NCI-H146 treated with DMSO at 0.1 percent for 48 hours (cell line): ENCODE results near the gene STK10.
A peak's percentile ranks its signal among the peaks of the same experiment; 100 is the strongest.
"Not testable (repeated sequence)": the region's sequence is repeated elsewhere in the genome, so short reads cannot be mapped to it uniquely, and the experiment has no call there.

Source experiments
- DNase-seq: peaks from one replicate; lab custom pipeline; 2025; ENCODE audit not compliant: unreplicated experiment; lab: John Stamatoyannopoulos, UW

The STK10 gene

DNA sequence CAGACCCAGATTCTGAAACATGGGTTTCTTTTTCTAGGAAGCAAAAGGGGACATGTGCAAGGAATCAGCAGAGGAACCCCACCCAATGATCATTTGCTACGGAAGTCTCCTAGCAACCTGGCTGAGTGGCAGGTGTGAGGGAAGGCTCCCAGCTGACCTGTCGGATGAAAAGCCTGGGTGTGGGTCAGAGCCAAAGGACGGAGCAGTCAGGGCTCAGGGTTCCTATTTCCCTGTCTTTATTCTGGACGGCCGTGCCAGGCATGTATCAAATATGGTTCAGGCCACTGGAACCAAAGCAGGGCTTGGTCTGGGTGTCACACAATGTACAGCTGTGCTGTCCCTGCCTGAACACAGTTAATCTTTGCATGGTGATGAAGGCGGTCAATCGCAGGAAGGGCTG is 20.1 kb downstream of the STK10 start:
- no peak for DNase-seq

- no peak for DNase-seq
Observed at GRCh38 chr5:172166030-172166826, 21.8 kb downstream of the STK10 start.

- DNase-seq = no peak
Observed at GRCh38 chr5:172165465-172165864, 22.6 kb downstream of the STK10 start.

GRCh38 chr5:172164769-172165212 is 23.2 kb downstream of the STK10 start:
- DNase-seq = no peak

GRCh38 chr5:172163346-172163745 is 24.7 kb downstream of the STK10 start:
- DNase-seq = no peak

GRCh38 chr5:172162987-172163343 is 25.1 kb downstream of the STK10 start:
- DNase-seq = no peak

DNA sequence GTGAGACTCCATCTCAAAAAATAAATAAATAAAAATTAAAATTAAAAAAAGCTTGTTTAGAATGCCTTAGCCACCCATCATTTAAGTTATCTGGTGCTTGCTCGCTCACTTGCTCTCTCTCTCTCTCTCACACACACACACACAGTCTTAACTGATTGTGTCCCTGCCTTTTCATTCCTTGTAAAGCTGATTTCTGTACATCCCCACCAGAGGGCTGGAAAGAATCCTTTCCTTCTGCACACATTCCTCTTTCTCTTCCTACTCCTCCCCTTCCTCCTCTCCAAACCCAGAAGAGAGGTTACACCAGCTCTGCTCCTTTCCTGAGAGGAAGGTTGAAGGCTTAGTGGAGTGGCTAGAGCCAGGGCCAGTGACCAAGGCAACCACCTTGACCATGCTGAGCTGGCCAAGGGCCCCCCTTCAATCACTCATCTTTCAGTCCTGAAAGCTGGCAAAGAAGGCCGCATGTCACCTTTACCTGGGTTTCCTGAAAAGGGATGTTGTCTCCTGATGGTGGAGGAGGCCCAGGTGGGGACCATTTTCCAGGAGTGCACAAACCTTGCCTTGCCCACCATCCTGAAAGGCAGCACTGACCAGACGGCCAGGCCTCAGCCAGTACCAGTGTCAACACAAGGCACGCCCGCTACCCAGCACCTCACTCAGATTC is 25.6 kb downstream of the STK10 start:
- DNase-seq = no peak

- DNase-seq = no peak
Observed at GRCh38 chr5:172160506-172160905, 27.5 kb downstream of the STK10 start.

DNA sequence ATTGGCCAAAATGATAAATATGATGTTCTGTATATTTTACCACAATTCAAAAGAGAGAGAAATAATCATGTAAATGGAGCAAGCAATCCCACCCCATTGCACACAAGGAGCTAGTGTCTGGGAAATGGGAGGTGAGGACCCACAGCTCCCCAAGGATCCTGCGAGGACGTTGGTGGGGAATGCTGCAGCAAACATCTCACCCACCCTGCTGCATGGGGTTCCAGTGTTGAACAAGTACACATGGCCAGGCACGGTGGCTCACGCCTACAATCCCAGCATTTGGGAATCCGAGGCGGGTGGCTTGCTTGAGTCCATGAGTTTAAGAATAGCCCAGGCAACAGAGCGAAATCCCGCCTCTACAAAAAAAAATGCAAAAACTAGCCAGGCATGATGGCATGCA is 29.0 kb downstream of the STK10 start:
- DNase-seq = no peak

- peak; percentile 3 for DNase-seq
Observed at GRCh38 chr5:172156541-172156994, 31.5 kb downstream of the STK10 start.

GRCh38 chr5:172155101-172155500 is 32.9 kb downstream of the STK10 start:
- not testable (repeated sequence) for DNase-seq

DNA sequence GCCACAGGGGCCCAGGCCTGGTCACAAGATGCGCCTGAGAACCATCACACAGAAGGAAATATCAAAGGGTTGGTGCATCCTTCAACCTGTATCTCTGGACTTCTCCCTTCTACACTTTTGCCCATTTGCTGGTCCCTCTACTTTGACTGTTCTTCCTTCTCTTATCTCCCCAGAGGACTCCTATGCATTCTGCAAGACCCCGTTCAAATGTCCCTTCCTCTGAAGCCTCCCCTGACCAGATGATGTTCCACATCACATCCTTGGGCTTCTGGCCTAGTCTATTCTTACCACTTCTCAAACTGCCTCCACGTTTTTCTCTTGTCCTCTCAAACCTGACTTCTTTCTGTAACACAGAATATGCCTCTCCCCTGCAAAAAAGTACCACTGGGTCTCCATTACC is 34.3 kb downstream of the STK10 start:
- no peak for DNase-seq

GRCh38 chr5:172151661-172152210 is 36.3 kb downstream of the STK10 start:
- DNase-seq = no peak

DNA sequence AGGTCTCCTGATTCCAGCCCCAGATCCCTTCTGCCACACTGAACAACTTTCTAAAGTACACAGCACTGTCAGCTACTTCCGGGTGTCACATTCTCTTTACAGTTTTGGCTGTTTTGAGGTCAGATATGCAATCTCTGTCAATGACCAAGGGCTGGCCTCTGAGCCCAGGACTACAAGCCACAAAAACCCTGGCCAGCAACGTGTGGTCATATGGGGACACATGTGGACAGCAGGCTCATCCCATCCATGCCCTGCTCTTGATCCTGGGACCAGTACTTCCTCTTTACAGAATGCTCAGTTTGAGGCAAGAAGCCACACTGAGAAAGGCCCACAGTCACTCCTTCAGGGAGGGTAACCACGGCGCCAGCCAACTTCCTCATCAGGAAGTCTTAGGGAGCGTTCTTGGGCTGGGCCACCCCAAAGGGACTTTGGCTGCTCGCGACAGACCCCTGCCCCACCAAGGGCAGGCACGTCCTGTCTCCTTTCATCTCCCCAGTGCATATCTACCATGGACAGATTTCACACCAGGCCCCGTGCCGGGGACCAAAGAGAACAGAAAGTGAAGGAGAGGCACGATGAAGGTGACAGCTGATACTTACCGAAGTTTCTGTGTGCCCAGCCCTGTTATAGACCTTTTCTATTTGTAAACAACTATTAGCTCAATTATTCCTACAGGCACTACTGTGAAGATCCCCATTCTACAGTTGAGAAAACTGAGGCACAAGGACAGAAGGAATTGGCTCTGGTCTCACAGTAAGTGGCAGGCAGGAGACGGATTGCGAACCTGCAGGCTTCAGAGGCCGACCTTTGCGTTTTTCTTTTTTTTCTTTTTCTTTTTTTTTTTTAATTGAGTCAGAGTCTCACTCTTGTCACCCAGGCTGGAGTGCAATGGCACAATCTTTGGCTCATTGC is 37.3 kb downstream of the STK10 start:
- no peak for DNase-seq

DNA sequence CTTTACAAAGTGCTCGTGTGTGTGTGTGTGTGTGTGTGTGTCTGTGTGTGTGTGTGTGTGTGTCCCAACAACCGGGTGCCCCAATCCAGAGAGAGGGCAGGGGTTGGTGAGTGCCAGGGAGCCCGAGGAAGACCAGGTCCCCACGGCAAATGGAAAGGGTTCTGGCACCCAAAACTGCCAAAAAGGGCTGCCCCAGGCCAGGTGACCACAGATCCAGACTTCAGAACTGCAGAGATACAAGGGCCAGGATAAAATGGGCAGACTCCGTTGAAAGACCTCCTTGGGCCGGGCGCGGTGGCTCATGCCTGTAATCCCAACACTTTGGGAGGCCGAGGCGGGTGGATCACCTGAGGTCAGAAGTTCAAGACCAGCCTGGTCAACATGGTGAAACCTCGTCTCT is 38.5 kb downstream of the STK10 start:
- DNase-seq = not testable (repeated sequence)

GRCh38 chr5:172149073-172149472 is 39.0 kb downstream of the STK10 start:
- no peak for DNase-seq

DNA sequence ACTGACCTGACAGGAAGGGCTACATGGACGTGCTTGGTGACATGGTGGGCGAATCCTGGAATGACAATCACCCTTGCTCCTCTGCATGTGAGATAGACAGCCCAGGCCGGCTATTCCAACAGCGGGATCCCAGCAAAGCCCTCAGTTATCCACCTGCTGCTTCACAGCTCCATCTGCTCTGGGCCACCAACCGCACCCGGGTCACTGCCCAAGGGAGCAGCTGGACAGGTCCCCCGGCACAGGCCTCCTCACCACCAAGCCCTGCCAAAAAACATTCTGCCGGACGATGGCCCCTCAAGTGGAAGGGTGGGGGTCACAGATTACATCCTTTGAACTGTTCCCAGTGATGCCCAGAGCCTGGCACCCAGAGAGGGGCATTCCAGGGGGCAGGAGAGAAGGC is 39.6 kb downstream of the STK10 start:
- DNase-seq = no peak

DNA sequence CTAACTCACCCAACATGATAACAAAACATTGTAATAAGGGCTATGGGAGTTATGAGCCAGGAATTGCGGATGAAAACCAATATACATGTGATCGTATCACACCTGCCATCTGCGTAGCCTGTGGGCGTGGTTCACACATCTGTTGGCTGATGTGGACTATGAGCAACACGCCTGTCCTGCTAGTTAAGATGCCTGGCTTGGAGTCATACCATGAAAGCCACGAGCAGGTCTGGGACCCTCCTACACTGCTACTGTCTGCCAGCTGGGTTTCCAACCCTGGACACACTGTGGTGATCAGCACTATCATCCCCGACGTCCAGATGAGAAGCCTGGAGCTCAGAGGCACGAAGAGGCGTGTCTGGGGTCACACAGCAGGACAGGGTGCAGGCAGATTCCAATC is 40.2 kb downstream of the STK10 start:
- DNase-seq = no peak

DNA sequence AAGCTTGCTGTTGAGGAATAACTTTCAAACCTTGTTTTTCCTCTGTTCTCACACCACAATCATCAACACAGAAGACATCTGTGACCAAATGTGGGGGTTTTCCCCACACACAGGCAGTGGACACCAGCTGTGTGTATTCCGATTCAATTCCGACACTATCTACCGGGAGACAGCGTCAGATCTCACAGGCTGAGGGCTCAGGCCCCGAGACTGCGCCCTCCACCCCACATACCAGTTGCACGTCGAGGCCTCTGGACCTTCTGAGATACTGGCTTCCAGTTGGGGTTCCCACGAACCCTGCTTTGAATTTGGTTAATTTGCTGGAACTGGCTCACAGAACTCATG is 41.3 kb downstream of the STK10 start:
- DNase-seq = no peak

DNA sequence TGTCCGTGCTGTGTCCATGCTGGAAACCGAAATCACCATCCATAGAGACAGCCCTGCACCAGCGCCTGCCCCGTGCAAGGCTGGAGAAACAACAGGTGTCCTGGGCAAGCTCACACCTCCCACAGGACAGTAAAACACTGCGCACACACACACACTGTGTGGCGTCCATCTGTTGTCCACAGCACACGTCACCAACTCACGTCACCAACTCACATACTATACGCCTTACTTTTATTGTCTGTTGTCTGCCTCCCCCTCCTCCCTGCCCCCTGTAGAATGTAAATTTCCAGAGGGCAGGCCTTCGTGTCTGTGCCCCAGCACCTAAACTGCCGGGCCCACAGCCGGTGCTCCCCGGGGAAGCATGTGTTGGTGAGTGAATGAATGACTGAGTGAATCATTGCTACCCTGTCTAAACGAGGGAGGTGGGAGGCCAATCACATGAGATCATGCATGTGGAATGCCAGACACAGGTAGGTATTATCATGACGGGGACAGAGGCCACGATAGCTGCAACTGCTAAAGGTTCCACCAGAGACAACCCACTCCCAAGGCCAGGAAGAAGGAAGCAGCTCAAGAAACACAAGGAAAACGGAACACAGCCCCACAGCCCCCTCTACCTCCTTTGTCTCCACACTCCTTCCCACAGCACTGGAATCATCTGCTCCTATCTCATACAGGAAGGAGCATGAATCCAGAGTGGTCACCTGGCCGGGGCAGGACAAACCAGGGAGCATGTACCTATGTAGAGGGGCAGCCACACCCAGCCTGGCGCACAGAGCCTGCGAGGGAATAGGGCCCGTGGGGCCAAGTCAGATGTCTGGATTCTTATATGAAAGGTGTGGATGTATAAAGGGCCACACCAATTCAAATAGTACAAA is 41.9 kb downstream of the STK10 start:
- no peak for DNase-seq
